ENCODE measurements around the gene FHAD1.
"Not testable (repeated sequence)": the region's sequence is repeated elsewhere in the genome, so short reads cannot be mapped to it uniquely, and the experiment has no call there.

FHAD1 gene

GRCh38 chr1:15380601-15381508 is 133.8 kb downstream of the FHAD1 start:
- FAIRE-seq: no peak

- no peak for FAIRE-seq
Observed at GRCh38 chr1:15381805-15382204, 134.8 kb downstream of the FHAD1 start.

DNA sequence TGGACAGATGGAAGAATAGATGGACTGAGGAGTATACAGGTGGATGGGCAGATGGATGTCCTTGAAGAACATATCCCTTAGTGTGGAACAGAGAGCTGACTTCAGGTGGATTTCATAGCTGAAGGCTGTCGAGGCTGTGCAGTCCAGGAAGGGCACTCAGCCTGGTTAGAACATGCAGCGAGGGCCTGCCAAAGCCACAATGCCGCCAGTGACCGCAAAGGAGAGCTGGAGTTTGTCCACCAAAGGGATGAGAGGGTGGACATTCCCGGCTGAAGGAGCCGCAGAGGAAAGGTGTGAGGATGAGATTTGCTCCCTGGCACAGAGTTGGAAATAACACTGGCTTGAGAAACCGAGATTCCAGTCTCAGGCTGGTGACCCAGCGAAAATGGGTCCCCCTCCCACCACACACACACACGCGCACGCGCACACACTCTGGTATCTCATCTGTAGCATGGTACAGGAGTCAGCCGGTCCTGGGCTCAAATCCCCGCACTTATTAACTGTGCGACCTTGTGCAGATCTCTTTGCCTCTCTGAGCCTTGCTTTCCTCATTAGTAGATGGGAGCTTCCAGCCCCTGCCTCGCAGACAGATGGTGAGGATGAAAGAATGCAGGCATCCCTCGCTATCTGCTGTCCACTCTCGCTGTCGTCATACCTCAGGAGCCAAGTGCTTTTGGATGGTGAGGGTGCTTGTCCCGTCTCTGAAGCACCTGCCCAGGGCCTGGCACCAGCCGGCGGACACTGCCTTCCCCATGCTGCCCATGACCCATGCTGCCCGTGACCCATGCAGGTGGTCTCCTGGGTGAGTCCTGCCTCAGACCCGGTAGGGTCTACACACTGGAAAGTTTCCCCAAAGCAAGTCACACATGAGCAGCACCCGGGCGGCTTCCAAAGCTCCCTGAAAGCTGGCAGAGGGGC is 135.8 kb downstream of the FHAD1 start:
- FAIRE-seq: no peak

GRCh38 chr1:15383810-15384209 is 136.8 kb downstream of the FHAD1 start:
- FAIRE-seq: no peak

DNA sequence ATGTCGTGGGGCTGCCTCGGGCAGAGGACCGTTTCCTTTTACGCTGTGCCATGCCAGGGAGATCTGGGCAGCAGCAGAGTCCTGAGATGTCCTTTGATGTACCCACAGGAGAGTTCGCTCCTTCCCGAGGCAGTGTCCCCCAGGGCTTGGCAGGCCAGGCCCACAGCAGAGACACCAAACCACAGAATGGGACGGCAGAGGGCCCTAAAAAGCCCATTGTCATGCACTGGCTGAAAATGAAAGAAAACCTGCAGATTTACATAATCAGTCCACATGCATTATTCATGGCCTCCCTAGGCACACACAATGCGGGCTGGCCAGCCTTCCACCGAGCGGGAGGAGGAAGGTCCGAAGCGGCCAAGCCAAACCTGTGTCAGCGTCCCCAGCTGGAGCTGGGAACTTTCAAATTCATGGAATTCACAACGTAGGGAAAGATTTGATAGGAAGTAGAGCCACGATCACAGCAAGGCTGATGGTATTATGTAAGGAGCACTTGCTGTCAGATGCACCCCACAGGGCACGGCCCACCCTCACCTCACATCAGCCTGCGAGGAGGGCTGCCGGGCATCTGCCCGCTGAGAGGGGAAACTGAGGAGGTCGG is 137.4 kb downstream of the FHAD1 start:
- no peak for FAIRE-seq

DNA sequence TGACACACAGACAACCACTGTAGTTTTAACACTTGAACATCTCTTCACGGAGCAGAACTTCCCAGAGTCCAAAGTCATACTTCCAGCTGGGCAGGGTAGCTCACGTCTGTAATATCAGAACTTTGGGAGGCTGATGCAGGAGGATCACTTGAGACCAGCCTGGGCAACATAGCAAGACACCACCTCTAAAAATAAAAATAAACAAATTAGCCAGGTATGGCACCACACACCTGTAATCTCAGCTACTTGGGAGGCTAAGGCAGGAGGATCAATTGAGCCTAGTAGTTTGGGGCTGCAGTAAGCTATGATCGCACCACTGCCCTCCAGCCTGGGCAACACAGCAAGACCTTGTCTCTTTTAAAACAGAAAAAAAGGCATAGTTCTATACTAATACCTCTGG is 138.4 kb downstream of the FHAD1 start:
- no peak for FAIRE-seq

DNA sequence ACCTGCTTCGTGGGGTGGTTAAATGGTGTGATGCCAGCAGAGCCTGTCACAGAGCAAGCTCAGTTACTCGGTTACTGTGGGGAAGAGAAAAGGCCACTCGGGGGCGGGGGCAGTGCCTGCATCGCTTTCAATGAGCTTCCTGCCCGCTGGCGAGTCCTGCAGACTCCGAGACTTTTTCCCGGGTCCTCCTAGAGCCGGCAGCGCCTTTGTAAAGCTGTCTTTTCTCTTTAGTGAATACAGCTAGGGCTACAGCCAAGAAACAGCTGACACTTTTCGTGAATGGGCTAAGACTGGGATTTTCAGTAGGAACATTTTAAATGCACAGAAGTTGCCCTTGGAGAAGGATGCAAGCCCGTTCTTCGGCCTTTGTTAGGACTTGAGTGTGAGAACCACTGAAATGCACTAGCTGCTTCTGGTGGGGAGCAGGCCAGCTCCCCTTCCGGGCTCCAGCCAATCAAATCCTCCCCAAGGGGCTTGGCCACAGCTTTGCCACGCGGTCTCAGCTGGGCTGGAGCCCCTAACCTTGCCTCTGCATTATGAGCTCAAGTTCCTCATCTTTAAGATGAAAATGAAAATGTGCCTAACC is 139.2 kb downstream of the FHAD1 start:
- no peak for FAIRE-seq

GRCh38 chr1:15388201-15388880 is 141.3 kb downstream of the FHAD1 start:
- no peak for FAIRE-seq

DNA sequence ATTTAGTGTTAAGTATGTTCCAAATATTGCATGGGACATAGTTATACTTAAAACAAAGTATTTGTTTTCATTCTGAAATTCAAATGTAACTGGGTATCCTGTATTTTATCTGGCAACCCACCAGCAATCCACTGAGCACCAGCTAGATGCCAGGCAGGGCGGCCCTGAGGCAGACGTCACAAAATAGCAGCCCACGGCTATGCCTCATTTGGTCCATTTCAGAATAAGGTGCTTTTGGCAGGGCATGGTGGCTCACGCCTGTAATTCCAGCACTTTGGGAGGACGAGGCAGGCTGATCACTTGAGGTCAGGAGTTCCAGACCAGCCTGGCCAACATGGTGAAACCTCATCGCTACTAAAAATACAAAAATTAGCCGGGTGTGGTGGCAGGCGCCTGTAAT is 142.8 kb downstream of the FHAD1 start:
- FAIRE-seq: not testable (repeated sequence)

DNA sequence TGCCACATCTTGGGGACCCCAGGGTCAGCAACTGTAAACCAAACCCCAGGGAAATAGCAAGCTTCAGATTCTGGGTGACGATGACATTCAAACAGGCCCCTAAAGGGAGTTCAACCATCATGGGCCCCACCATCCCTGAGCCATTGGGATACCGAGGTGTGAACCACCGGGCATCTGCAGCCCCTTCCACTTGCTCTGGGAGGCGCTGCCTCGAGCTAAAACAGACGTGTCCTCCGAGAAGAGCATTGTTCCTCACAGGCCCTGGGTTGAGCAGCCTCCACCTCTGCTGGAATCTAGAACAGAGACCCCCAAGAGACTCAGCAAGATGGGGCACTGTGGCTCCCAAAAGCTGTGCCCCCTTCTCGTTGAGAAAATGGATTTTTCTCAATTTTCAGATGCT is 143.6 kb downstream of the FHAD1 start:
- FAIRE-seq: no peak

GRCh38 chr1:15391366-15391765 is 144.3 kb downstream of the FHAD1 start:
- no peak for FAIRE-seq

DNA sequence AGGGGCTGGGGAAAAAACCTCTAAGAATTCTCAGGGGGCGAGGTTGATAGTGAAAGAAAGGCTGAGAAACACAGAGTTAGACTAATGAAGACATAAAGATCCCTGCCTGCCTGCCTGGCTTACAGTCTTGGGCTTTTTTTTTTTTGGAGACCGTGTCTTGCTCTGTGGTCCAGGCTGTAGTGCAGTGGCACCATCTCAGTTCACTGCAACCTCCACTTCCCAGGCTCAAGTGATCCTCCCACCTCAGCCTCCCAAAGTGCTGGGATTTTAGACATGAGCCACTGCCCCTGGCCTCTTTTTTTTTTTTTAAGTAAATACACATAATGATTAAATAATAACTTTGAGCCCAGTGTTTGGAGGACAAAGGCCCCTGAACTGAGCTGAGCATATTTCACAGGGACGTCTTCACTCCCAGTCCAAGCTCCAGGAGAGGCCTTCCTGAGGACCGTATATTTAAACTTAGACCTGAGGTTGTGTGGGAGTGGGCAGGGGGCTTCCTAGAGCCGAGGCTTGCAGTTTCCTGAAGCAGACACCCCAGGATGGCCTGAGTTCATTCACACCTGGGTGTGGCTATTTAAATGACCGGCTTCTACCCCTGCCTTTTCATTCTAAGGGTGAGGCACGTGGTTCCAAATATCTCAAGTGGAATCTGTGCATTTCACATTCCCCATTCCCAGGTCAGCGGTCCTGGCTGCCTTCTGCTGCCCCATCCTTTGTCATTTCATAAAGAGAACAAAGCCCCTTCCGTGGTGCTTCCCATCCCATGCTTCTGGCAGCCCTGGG is 146.6 kb downstream of the FHAD1 start:
- FAIRE-seq: no peak

DNA sequence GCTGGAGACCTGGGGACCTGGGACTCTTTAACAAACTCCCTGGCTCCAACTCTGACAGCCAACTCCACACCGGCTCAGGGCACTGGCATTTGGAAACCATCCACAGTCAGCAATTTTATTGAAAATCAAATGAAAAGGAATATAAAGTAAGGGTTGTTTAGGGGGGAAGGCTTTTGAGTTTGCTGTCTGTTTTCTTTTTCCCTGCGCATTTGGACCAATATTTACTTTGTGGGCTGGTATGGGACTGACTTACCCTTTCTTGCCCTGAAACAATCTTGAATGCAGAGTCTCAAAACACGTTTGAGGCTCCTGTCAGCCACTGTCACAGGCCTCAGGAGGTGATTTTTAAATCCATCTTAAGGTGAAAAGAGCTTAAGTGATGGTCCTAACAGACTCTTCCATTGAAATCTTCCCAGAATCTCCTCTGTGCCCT is 147.3 kb downstream of the FHAD1 start:
- no peak for FAIRE-seq

DNA sequence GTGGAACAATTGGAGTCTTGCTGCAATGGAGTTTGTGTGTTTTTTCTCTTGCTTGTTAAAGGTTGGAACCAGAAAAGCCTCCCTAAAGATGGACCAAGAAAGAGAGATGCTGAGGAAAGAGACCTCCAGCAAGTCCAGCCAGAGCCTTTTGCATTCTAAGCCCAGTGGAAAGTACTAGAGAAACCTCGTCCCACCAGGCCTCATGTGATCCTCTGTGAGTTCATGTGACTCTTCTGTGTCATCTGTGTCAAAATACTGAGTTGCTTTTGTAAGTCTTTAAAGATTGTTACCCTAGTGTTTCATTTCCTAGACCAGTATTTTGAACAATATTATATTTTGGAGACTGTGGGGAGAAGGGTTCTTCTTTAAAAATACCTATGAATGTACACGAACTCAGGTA is 150.2 kb downstream of the FHAD1 start:
- no peak for FAIRE-seq

DNA sequence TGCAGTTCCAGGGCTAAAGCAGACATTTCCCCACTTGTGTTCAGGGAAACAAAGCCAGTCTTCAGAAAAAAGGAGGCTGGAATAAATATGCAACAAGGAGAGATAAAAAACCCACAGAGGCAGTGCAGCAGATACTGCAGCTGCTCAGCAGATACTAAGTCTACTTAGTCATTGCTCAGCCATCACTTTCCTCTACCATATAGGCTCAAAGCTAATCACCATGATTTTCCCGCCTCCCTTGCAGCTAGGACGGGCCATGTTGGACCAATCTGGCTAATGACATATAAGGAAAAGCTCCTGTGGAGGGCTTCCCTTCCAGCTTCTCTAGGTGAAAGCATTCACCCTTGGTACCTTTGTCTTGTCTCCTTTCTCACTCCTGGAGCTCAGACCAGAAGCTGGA is 152.7 kb downstream of the FHAD1 start:
- no peak for FAIRE-seq

DNA sequence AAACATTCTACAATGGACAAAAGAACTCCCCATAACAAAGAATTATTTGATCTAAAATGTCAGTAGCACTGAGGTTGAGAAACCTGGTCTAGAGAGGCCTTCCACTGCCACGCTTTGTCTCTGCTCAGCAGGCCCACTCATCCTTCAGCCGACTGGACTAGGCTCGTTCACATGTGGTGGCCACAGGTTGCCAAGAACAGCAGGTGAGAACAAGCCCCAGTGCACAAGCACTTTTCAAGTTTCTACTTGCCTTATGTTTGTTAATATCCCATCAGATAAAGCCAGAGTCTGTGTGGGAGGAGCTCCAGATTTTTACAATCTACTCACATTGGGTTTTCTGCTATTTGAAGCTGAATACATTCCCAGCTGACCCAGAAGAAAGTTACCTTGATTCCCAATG is 153.6 kb downstream of the FHAD1 start:
- FAIRE-seq: no peak

DNA sequence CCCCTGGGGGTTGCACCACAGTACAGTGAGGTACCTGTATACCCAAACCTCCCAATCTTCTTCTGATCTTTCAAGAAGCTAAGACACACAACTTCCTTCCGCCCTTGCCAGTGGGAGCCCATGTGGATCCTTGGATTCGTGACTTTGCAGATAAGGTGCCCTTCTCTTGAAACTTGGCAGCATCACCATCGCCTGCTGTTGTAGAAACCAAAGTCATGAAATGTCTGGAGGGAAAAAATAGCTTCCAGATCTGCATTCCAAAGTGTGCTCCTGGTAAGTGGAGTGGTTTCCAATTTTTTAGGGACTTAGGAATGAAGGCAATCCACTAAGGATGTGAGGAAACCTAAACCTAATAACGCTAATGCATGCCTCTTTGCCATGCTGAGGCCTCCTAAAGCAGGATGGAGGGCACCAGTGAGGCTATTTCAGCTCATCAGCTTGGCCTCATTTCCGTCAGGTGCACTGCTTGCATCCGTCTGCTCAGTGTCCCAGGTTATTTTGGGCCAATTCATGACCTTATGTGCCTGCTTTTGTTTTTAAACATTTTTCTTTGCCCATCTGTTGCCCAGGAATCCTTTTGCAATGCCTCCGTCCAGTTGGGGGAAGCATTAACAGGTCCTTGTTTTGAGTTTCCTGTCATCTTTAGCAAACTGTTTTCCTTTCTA is 154.5 kb downstream of the FHAD1 start:
- no peak for FAIRE-seq

DNA sequence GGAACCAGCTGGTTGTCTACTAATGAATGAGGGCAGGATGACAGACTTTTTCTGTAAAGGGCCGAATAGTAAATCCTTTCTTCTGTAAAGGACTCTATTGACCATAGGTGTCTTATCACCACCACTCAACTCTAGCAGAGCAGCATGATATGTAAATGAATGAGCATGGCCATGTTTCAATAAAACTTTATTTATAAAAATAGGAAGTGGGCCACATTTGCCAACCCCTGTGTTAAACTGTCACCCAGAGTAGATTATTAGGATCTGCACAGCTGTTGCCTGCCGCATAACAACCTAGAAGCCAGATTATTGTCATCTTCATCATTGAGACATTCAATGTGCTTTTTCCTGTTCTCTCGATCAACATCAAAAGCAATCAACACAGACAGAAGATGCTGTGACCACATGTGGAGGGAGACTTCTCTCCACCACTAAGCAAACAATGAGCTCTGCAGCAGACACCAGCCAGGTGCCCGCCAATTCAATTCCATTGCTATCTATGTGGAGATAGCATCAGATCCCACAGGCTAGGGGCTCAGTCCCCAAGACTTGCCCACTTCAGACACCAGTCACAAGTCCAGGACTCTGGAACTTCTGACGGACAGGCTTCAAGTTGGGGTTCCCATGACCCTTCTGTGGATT is 155.9 kb downstream of the FHAD1 start:
- FAIRE-seq: no peak

- FAIRE-seq: no peak
Observed at GRCh38 chr1:15403962-15404580, 157.0 kb downstream of the FHAD1 start.
